CD4-positive, alpha-beta T cell treated with Interleukin-1 beta for 1 hour (primary cell): ENCODE data around the gene DPYD.

ENCODE experiments used
- DNase-seq, 2 donors: peaks; one replicate each; pipeline ENCODE4 v3.0.0-alpha.2; 2020 to 2022

The DPYD gene

DNA sequence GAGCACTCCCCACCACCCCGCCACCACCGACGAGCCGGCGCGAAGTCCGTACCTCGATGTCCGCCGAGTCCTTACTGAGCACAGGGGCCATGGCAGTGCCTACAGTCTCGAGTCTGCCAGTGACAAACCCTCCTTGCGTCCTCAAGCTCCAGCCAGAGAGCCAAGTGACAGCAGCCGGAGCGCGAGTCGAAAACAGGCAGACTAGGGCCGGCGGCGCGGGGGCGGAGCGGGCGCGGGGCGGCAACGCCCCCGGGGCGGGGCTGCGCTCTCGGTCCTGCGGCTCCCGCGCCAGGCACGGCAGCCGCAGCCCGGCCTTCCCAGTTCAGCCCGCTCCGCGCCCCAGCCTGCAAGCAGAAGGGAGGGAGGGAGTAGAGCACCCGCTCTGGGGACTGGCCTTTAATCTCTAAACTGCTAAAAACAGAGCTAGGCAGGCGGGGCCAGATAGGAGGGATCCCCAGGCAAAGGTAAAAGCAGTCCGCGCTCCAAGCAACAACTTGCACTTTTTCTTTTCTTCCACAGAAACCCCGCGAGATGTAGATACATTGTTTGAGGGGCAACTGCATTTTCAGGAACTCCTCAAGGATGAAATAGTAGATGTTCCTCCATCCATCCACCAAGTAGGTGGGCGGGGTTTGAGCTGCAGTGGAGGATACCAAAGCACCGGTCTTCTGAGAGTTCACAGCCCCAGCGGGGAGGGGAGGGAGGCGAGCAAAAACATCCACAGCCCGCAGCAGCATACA is at the start of gene DPYD:
DPYD (minus strand) TSS at position 203 of the 740 bp plus-strand sequence; CDS start at position 91, 112 bp downstream.
- peak; percentile 83 to 84 for DNase-seq

DNA sequence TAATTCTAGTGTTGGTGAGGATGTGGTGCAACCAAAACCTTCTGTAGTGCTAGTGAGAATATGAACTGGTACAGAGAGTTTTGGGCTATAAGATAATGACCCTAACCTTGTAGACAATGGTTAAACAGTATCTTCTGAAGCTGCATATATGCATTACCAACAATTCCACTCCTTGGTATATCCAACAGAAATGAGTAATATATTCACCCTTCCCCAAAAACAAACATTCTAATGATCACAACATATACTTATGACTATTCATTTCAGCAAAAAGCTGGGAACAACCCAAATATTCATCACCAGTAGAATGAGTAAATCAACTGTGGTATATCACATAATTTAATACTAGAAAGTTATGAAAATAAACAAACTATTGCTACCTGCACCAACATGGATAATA is 39.6 kb upstream of the DPYD start:
- DNase-seq: no peak

DNA sequence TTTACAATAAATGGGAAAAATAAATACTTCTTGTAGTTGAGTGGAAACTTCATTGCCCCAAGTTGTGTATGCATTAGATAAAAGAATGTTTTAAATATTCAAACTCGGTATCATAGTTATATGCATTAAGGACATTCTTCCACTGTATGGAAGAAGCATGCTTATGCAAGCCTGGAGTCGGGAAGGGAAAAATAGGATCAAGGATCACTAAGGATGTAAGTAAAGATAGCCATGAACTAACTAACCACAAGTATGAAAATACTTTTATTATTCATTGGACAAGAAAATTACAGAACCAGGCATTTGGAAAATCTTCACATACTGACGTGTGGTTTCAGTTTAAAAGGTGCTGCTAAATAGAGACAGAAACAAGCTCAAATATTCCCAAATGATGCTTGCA is 26.9 kb upstream of the DPYD start:
- no peak for DNase-seq

DNA sequence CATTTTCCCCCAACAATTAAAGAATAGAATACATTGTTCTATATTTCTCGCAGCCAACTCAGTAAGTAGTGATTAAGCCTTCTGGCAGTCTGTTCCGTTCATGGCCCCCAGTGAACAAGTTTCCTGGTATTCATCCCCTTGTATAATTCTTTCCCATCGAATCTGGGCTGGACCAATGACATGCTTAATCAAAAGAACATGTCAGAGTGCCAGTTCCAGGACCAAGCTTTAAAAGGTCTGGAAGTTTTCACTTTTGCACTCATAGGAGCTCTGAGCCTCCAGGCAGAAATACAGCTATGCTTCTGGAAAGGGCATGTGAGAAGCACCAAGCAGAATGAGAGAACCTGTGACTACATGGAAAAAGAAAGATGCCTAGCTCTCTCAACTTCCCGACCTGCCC is 22.5 kb upstream of the DPYD start:
- no peak for DNase-seq

DNA sequence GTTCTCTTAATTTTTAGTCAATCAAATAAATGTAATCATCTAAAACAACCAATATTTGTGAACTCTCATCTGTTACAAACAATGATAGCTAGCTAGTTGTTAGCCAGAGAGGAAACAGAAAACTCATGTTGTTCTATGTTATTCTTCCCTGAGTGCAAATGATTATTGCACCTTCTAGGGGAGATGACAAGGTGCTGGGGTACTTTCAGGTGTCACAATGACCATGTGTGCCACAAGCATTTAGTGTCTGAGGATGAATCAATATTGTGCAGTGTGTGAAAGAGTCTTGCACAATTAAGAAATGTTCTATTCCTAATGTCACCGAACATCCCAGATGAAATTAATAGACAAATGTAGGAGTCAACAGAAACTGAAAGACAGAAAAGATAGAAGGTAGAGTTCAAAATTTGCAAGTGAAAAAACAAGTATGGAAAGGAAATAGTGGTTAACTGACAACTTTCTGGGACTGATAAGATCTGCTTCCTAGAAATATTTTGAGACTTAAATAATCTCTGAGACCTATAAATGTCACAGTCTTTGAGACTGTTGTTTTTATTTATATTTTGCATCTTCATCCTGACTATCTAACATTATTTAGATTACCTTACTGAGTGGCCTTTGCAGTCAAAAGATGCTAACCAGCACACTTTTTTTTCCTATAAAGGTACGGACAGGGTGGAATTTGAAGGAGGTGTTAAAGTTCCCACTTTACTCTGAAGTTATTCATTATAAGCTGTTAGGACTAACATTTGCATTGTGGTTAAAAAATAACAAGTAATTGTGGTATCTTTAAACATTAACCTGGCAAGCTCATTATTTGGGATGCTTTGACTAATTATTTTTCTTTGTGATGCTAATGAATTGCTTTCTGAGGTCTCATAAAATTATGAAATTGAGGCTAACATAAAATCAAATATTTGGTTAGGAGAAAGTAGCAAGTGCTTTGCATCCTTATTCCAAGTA is 21.6 kb upstream of the DPYD start:
- no peak for DNase-seq

DNA sequence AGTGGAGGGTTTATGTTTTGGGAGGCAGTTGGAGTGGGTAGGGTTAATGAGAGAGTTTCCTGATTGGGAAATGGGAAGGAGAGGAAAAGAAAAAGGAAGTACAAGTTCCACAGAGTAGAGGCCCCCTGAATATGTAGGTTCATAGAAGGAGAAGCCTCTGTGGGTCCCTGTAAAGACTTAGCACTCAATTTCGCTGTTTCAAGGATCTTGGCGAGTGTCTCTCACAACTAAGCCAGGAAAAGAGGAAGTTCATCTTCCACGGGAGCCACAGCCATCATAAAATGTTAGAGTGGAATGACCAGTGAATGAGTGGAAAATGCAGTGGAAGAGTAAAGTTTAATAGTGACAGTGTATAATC is 17.4 kb upstream of the DPYD start:
- DNase-seq: no peak

DNA sequence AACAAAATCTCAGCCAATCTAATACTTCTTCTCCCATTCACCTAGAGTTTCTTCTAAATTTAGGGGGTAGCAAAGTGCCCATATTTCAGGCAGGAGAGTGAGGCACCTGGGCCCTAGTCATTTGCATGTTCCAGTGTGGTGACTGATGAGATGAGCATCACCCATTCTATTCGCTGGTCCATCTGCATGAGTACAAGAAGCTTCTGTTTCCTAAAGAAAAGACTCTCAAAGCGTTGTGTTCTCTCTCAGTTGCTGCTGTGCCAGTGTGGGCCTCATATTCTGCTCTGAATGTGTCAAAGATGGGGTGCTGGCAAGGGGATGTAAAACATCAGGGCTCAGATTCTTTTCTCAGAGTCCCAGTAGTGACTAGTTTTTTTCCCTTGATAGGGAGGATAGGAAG is 16.1 kb upstream of the DPYD start:
- DNase-seq: no peak

DNA sequence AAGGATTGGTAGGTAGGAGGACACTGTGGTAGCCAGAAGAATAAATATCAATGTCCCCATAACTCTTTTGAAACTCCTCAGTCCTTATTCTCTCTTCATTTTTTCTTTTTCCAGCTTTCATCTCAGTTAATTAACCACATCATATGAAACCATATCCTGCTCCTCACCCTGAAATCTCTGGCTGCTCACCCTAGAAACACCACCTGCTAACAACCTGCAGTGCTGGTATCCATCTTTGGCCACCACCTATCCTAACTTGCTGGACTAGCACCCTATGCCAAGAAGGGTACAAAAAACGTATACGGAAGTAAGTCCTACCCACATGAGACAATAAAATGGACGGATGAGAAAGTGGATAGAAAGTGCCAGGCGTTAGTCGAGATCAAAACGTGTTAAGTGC is 13.7 kb upstream of the DPYD start:
- no peak for DNase-seq

DNA sequence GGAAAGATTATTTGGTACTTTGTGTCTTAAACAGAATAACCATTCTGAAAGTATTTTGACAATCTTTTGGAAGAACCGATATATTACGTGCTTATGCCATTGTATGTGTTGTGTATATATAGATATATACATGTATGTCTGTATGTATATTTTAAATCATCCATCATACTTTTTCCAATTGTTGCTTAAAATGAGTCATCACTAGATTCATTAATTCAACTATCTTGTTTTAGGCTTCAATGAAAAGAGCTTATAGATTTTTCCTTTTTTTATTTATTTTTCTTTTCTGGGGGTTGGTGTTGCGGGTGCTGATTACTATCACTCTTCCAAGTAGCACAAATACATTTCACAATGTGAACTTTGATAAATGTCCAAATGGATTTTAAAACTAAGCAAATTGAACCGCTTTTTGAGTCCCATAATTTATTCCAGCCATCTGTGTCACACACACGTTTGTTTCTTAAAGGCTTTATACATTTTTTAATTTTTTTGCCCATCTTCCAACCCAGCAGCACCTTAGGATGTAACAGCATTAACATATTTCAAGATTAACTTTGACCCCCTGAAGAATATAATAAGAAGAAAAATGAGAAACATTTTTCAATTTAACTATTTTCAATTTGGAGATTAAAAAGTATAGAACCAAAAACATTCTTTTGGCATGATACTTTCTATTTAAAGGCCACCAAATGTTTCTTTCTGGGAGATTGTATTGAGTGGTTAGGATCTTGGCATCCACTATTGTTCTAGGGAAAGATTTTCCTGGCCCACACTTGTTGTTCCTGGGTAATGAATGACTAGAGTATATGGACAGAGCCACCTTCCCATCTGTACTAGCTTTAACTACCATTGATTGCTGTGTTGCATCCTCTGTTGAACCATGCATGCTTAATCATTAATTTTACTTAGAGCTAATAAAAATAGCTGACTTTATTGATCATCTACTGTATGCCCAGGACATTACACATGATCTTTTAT is 9.3 kb upstream of the DPYD start:
- no peak for DNase-seq

DNA sequence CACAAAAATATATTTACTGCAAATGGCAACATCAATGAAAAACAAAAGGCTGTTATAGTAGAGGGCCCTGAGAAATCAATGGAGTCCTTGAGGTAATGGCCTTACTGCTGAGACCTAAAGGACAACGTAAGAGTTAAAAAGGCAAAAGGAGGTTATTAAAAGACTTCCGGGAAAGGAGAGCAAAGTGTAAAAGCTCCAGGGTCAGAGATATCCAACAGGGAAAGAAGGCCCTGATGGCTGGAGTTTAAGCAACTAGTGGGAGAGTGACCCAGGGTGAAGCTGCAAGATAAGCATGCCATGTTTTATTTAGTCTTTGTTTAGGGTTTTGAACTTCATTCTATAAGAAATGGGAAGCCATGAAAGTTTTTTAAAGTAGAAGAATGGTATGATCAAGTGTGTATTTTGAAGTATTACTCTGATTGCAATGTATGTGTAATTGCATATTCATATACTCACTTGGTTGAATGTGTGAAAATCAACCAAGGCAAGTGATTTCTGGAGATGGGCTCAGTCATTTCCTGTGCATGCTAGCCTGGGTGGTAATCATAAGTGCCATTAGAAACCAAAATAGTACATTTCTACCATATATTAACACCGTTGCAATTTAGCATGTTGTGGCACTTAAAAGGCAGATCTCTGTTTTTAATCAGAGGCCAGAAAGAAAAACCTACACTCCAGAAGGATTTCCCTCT is 5.3 kb upstream of the DPYD start:
- no peak for DNase-seq

DNA sequence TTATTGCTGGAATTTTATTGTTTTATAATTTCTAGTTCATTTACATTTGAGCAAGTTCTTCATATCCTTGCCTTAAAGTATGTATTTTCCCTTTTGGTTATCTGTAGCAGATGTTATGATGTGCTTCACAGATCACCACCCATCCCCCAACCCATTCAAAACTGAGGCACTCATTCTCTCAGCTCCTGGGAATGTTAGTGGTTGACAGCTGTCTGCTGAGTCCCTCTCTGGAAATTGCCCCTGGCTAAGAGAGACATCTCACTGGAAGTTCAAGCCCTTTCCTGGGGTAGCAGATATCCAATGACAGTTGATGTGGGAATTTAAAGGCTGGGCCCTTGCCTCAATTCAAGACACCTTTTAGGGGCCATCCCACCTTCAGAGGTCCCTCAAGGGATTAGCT is 4.3 kb upstream of the DPYD start:
- no peak for DNase-seq

DNA sequence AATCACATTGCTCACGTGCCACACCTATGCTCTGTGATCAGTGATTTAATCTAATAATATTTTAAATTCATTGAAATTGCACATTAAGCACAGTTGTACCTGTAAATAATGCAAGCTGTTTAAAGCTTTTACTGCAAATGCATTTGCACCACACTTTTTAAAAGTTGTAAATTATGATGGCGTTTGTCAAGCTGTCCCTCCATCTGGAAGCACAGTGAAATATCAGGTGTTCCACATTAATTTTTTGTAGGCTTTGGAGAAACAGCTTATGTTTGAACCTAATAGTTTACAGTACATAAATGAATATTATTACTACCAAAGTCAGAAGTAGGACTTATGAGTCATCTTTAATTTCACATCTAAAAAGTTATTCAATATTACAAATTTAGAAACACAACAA is 3.0 kb upstream of the DPYD start:
- no peak for DNase-seq

DNA sequence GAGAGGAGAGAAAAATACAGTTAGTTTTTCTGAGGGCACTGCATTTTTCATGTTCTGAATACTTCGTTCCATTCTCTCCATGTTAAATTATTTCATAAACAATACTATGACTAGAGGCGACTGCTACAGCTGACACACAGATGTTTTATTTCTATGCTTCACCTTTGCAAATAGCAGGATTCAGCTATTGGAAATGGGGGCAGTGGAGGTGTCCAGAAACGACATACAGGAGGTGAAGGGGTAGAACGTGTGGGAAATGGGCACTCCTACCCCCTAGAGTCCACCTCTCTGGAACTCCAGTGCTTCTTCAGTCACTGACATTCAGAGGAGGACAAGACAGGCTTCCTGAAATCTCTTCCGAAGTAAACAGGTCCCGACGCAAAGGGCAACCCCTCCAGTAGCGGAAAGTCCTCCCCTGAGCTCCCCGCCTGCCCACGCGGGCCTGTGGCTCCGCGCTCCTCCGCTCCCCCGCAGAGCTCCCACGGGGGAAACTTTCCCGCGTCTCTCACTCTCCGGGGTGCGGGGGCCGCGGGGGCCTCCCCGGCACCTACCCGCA is 480 bp downstream of the DPYD start:
- no peak for DNase-seq

DNA sequence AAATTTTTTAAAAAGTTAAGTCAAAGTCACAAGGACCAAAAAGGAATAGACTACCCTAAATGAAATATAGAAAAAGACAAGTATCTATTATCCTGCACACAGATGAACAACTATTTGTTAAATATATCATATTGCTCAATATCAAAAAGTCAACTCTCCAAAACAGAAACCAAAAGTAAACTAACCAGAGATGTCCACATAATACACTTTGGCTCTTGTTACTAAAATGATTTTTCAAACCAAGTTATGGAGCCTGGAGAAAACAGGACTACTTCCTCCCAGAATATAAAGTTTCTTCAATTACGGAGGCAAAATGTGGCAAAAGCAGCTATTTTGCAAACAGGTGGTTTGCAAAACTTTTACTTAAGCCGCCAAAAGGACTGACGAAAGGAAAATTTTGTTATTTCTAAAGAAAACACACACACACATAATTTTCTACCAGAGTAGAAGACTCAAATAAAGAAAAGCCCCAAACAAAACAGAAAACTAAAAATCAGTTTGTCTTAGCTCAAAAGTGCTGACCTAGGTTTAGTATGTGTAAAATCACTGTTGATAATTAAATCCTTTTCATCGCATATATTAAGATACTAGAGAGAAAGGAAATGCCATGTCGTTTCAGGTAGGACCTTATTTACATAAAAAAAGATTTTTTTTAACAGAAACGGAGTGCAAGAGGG is 1.1 kb downstream of the DPYD start:
- DNase-seq: peak in 1 of 2 donors; percentile 21

DNA sequence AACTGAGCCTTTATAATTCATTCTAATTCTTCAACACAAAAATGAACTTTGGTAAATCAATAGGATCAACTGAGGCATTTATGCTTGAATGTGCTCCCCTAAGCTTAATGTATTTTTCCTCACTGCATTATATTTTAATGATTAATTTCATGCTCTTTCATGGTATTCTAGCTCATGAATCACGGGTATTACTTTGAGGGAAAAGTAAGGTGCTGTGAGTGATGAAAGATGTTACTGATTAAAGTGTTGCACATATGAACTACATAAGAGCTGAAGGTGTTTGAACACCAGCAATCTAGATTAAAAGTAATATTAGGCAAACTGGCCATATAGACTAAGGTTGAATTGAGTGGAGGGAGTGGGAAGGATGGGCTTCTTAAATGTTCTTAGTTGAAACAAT is 1.9 kb downstream of the DPYD start:
- DNase-seq: no peak

DNA sequence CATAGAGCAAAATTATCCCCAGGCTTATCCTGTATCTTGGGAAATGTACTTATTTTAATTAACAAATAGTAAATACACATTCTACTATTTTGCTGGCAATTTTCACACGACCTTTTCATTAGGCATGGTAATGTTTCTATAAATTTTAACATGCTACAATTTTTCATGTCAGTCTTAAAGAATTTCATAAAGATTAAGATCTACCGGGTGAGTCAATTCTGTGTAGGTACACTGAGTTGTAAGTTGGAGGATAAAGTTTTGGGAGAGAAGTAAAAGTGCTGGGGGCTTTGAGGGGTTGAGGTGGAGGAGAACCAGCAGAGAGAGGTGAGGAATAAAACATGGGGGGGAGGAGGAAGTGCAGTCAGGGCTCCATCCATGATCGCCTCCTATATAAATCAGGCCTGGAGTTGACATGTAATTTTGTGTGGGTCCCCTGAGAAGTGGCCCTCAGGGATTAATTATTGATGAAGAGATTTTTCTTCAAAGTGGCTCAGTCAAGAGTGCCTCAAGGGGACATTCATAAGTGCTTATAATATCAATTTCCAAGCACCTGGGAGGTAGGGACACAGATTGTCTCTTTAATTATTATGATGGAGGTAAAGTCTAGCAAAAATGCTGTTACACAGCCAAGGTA is 7.2 kb downstream of the DPYD start:
- DNase-seq: no peak

DNA sequence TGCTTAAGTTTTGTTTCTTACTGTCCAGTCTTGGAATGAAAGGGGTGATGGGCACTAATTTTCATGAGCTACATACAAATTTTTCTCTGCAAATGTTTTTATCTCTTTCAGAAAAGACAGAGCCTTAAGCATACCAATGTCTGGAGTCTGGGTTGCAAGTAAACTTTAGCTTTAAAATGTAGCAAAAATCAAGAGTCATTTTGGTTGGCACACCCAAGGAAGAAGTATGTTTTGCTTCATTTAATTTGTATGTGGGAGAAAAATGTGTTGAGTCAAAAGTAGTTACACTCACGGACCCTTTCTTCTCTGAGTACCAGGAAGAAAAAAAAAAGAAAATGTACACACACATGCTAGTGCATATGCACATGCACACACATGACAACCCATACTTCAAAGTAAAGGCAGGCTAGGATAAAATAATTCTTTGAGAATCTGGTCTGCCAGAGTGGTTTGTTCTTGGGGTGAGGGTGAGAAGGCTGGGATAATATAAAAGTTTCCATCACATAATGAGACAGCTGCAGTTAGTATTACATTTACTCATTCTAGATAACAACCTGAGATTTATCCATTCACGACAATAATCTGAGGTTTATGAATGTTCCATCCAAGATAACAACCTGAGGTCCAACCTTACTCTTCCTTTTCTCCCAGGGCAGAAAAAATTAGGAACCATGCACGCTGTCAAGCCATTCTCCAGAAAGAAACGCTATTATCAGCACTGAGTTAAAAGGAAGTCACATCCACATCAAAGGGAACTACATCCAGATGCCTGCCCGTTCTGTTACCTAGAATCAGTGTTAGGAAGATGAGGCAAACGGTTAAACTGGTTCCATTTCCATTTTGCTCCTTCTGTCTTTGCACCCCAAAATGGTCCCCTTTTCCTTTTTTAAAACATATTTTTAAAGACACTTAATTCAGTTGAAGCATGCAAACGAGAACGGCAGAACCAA is 9.3 kb downstream of the DPYD start:
- DNase-seq: no peak

DNA sequence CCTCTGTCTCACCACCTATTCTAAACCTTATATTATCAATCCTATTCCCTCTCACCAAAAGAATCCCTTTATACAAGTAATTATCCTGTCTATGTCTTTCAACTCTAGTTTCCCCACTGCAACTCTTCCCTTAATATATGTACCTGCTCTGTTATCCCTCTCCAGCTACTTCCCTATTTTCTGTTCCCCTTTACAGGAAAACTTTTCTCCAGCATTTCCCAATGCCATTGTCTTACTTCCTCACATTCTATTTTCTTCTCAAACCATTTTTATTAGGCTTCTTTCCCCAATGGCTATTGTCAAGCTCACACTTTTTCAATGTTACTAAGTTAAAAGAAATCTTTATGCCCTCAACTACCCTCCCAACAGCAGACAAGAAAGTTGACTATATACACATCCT is 11.6 kb downstream of the DPYD start:
- no peak for DNase-seq

DNA sequence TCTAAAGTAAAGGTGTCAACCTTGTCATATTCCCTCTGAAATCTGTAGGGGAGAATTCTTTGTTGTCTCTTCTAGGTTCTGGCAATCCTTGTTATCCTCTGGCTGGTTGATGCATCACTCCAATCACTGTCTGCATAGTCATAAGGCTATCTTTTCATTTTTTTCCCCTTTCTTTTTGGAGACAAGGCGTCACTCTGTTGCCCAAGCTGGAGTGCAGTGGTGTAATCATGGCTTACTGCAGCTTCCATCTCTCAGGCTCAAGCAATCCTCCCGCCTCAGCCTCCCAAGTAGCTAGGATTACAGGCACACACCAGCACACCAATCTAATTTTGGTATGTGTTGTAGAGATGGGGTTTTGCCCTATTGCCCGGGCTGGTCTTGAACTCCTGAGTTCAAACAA is 12.9 kb downstream of the DPYD start:
- DNase-seq: no peak
